ENCODE data around the gene FGGY.
A peak's percentile ranks its signal among the peaks of the same experiment; 100 is the strongest.
"Not testable (repeated sequence)": the region's sequence is repeated elsewhere in the genome, so short reads cannot be mapped to it uniquely, and the experiment has no call there.

Gene FGGY

GRCh38 chr1:59561796-59562195, 264.9 kb downstream of the FGGY start:
- no peak for DNase-seq (ENCODE audit: extremely low read depth in 1 of 2, low read depth in 1 of 2)

GRCh38 chr1:59564192-59564891, 267.4 kb downstream of the FGGY start:
- DNase-seq (ENCODE audit: extremely low read depth in 1 of 2, low read depth in 1 of 2): no peak

GRCh38 chr1:59565611-59566410, 268.9 kb downstream of the FGGY start:
- DNase-seq (ENCODE audit: extremely low read depth in 1 of 2, low read depth in 1 of 2): no peak

- no peak for DNase-seq (ENCODE audit: extremely low read depth in 1 of 2, low read depth in 1 of 2)
Measured at GRCh38 chr1:59568158-59568935, 271.5 kb downstream of the FGGY start.

- no peak for DNase-seq (ENCODE audit: extremely low read depth in 1 of 2, low read depth in 1 of 2)
Measured at GRCh38 chr1:59569198-59569597, 272.3 kb downstream of the FGGY start.

- DNase-seq (ENCODE audit: extremely low read depth in 1 of 2, low read depth in 1 of 2): peak in 1 of 2 donors; percentile 3
Measured at GRCh38 chr1:59570524-59570923, 273.6 kb downstream of the FGGY start.

- no peak for DNase-seq (ENCODE audit: extremely low read depth in 1 of 2, low read depth in 1 of 2)
Measured at GRCh38 chr1:59574085-59574484, 277.2 kb downstream of the FGGY start.

- no peak for DNase-seq (ENCODE audit: extremely low read depth in 1 of 2, low read depth in 1 of 2)
Measured at GRCh38 chr1:59577774-59578173, 280.9 kb downstream of the FGGY start.

GRCh38 chr1:59579222-59579621, 282.3 kb downstream of the FGGY start:
- DNase-seq (ENCODE audit: extremely low read depth in 1 of 2, low read depth in 1 of 2): no peak

- no peak for DNase-seq (ENCODE audit: extremely low read depth in 1 of 2, low read depth in 1 of 2)
Measured at GRCh38 chr1:59580257-59580656, 283.4 kb downstream of the FGGY start.

GRCh38 chr1:59592410-59592809, 295.5 kb downstream of the FGGY start:
- not testable (repeated sequence) for DNase-seq (ENCODE audit: extremely low read depth in 1 of 2, low read depth in 1 of 2)

- DNase-seq (ENCODE audit: extremely low read depth in 1 of 2, low read depth in 1 of 2): no peak
Measured at GRCh38 chr1:59592924-59593323, 296.0 kb downstream of the FGGY start.

- no peak for DNase-seq (ENCODE audit: extremely low read depth in 1 of 2, low read depth in 1 of 2)
Measured at GRCh38 chr1:59593798-59594790, 297.2 kb downstream of the FGGY start.

GRCh38 chr1:59595774-59596173, 298.9 kb downstream of the FGGY start:
- DNase-seq (ENCODE audit: extremely low read depth in 1 of 2, low read depth in 1 of 2): no peak

- no peak for DNase-seq (ENCODE audit: extremely low read depth in 1 of 2, low read depth in 1 of 2)
Measured at GRCh38 chr1:59596432-59596831, 299.5 kb downstream of the FGGY start.

GRCh38 chr1:59596956-59597355, 300.1 kb downstream of the FGGY start:
- no peak for DNase-seq (ENCODE audit: extremely low read depth in 1 of 2, low read depth in 1 of 2)

- no peak for DNase-seq (ENCODE audit: extremely low read depth in 1 of 2, low read depth in 1 of 2)
Measured at GRCh38 chr1:59597420-59598119, 300.7 kb downstream of the FGGY start.

- no peak for DNase-seq (ENCODE audit: extremely low read depth in 1 of 2, low read depth in 1 of 2)
Measured at GRCh38 chr1:59598120-59598440, 301.2 kb downstream of the FGGY start.

GRCh38 chr1:59601041-59601441, 304.1 kb downstream of the FGGY start:
- no peak for DNase-seq (ENCODE audit: extremely low read depth in 1 of 2, low read depth in 1 of 2)

GRCh38 chr1:59601811-59602210, 304.9 kb downstream of the FGGY start:
- DNase-seq (ENCODE audit: extremely low read depth in 1 of 2, low read depth in 1 of 2): no peak
